ENCODE measurements around the gene DPP4.

Gene DPP4

GRCh38 chr2:162013514-162014475 is 60.2 kb downstream of the DPP4 start:
- DNase-seq, result no peak

GRCh38 chr2:162012565-162013058 is 61.4 kb downstream of the DPP4 start:
- no peak for DNase-seq

DNA sequence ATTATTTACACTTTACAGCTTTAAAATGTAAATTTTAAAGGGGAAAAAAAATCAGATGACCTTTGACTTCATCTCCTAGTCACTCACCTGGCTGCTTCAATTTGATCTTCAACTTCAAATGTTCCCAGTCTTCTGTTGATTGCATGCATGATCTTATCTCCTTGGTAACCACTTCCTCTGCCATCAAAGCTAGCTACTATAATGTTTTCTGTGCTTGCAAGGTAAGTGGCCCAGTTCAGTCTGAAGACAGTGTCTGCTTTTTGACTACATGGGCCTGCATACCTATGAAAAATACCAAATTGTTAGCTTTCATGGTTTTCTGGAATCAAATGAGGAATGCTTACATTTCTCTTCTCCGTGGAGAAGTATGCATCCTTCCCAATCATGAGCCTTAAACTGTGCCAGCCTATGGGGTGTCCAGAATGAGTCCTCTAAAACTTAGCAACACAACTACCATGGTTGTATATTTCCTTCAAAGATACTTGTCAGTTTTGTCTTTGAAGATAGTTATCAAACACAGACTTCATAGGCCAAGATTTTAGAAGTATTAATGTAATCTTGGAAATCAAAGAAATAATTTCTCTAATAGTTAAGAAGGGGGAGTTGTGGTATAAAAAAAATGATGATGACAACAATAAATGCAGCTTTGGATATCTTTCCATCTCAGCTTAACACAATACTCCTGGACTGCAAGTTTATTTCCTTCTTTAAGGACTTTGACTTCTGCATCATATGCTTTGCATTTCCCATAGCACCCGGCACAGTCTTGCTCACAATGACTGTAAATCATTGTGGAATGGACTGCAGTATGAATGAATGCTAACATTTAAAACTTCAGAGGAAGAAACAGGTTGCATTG is 62.1 kb downstream of the DPP4 start:
- DNase-seq, result no peak

DNA sequence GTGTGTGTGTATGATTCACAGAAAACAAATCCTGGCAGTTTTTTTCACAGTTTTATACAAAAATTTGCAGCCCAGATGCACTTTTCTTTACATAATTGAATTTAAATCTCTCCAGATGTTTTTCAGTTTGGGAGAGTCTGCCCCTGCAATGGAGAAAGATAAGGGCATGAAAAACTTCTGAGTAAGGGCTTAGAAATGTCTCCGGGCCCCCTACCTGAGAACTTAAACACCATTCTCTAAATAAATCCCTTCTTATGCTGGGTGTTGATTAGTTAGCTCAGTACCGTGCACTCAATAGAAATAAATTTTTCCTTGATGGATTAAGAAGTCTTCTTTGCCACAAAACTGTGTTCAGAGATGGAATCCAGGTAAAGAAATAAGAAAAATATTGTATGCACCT is 64.5 kb downstream of the DPP4 start:
- DNase-seq, result no peak

DNA sequence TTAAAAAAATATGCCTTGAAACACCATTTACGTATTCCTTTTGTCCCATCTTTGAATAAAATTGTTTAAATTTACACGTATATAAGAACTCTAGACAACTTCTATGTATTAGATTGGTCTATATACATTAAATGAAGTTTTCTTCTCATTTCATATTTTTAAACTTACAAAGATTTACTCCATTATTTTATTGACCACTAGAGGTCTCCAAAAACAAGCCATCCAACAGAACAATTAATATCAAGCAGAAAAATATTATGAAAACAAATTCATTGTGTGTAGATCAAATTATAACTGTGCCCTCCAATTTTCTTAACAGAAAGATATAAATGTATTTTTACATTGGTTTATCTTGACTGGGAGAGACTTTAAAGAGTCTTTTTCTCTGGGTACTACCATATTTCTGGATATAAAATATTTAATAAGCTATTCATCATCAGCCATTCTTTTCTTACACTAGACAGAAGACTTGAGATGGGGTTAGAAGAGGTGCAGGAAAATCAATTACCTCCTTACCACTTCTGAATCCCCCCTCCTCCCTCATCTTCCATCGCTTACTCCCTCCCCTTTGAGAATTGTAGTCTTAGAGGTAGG is 66.5 kb downstream of the DPP4 start:
- no peak for DNase-seq

DNA sequence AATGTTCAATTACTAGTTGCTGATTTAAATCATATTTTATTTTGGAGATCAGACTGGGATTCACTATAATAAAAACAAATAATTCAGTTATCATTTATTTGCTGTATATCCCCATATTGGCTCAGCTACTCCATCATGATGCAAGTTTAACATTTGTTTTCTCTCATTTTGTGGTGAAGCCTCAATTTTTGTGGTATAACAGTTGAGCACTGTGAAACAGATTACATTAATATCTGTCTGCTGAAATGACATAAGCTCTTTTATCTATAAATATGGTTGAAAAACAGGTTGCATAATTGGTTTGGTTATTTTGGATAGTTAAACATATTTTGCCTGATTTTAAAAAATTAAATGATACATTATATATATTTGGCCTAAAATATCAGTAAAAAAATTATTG is 67.7 kb downstream of the DPP4 start:
- no peak for DNase-seq

- DNase-seq, result no peak
These were observed 70.0 kb downstream of the DPP4 start for GRCh38 chr2:162004031-162004430.

DNA sequence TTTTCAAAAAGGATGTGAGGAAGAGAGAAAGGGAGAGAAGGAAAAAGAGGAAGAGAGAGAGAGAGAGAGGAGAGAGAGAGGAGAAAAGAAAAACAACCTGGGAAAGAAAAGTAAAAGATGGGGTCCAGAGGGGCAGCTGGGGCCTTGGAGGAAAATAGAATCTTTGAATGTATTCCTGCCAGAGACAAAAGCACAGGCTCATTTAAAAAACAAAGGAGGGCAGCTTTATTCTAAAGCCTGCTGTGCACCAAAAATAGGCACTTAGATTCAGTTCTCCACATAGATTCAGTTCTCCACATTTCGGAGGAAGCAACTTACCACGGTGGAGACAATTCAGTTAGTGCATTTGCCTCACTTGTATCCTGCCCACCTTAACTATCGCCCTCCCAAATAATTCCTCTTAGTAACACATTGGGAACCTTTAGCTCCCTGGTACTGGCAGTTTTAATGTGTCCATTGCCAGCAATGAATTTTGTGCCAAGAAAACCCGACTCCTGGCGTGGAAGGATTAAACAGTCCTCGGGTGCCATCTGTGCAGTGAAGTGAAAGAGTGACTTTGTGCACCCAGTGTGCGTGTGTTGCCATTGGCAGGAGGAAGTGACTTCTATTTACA is 71.3 kb downstream of the DPP4 start:
- DNase-seq, result no peak

DNA sequence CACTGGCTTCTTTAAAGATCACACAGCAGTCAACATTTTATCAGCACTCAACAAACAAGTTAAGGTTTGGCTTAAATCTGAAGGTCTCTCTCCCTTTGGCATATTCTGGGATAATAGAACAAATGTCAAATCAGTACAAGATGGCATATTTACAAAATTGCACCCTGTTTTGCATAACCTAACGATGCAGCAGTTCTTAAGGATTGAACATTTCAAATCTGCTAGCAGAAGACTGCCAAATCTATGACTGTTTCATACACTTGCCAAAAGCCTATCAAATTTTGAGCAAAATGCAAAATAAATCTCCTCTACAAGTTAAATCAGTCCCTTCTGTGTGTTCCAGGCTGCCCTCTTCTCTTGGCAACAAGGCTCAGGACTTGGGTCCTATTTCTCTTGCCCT is 73.6 kb downstream of the DPP4 start:
- no peak for DNase-seq

- no peak for DNase-seq
These were observed 74.7 kb downstream of the DPP4 start for GRCh38 chr2:161999321-161999720.

- DNase-seq, result no peak
These were observed 75.2 kb downstream of the DPP4 start for GRCh38 chr2:161998857-161999256.

GRCh38 chr2:161997916-161998471 is 76.0 kb downstream of the DPP4 start:
- DNase-seq, result no peak

DNA sequence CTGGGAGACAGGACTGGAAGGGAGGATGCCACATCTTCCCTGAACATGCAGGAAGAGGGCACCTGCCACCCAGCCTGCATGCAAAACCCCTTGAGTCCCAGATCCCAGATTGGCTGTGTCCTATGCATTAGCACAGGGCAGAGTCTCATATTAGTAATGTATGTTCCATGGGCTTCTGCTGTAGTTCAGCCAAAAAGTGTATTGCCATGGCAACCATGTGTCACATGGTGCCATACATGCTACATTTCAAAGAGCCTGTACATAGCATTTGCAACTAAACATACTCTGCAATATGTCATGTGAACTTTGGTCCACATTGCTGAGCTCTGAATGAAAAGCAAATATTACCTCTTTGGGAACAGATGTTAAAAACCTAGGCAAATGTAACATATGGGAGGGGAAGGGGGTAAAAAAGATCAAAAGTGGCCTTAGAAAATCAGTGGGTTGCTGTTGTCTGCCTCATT is 78.4 kb downstream of the DPP4 start:
- DNase-seq, result no peak

DNA sequence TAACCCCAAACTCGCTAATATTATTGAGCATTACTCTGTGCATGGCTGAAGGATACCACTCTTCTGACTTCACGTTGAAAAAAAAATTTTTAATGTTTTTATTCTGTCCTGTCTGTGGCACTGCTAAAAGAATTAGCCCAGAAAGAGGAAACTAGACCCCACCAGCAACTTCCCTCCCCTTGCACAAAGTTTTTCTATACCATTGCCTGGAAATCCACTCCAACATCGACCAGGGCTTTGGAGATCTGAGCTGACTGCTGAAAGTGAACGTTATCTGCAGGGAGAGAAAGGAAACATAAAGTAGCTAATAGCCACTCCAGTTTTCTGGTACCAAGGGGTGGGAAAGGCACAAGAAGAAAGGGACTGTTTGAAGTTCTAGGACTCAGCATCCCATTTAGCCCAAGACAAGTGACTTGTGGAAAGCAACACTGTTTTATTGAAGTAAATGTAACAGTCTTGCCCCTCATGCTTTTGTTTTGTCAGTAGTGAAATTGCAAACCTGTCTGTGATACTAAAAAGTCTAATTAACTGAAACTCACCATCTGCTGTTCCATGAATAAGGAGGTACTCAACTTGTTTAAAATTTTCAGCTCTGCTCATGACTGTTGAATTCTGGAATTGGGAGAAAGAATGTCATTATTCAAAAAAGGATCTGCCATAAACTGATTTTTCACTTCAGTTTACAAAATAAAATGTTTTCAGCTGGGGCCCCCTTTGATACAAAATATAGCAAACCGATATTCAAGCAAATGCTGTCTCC is 79.1 kb downstream of the DPP4 start:
- no peak for DNase-seq

DNA sequence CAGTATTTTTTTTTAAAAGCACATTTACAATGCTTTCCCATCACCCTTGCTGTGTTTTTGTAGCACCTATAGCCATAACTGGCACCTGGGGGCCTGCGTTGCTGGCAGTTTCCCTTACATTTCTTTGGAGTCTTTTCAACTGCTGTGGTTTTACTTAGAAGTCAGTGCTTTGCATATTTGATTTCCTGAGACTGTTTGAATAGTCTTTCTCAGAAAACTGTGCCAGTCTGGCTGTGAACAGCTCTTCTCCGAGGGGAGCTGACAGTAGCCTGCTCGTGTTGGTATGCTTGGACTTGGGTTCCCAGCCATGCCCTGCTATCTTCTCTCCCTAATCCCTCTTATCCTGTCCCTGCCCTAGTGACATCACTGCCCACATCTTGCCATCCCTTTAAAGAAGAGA is 81.5 kb downstream of the DPP4 start:
- no peak for DNase-seq

- DNase-seq, result no peak
These were observed 82.0 kb downstream of the DPP4 start for GRCh38 chr2:161991991-161992390.

- no peak for DNase-seq
These were observed 83.3 kb downstream of the DPP4 start for GRCh38 chr2:161990741-161991140.

DNA sequence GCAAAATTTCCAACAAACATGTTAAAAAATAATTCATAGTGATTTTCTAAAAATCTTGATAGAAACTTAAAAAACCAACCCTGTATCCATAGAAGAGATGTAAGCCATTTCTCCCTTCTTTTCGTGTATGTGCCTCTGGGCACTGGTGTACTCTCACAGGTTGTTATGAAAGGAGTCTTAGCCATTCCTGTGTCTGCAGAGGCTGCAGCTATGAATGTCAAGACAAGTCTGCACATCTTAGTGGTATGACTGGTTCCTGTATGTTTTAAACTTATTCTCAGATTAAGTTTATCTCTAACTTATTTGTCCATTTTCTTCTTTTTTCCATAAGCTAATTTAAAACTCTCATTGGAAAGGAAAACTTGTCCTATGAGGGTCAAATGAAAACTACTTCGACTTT is 84.0 kb downstream of the DPP4 start:
- DNase-seq, result no peak

DNA sequence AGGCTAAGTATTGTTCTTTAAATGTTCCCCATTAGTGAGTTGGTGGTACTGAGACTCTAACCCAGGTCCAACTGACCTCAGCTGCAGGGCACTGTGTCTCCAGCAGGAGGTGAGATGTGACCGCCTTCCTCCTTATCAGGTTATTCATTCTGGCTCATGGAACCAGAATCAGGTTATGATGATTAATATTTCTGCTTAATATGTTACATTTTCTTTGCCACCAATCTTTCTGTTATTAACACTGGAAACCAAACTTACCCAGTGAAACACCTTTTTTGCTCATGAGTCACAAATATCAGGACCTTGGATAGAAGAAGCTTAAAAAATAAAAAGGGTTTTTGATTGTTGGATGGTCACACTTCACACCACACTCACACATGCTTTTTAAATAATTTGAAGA is 85.4 kb downstream of the DPP4 start:
- DNase-seq, result no peak

DNA sequence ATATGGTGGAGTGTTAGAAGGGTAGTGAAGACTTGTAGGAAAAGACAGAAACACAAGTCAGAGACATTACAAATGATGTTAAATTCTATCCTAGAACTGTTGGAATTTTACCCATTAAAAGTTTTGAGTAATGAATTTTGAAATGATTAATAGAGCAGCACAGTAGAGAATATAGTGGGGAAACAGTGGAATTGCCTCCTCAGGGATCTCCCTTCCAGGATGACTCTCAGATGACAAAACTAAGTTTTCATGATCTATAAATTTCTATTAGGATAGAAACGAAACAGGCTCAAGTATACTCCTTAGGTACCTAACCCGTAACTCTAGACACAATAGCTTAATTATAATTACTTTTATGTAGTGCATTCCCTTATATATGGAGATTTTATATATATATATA is 86.7 kb downstream of the DPP4 start:
- DNase-seq, result no peak

- DNase-seq, result no peak
These were observed 90.1 kb downstream of the DPP4 start for GRCh38 chr2:161983866-161984265.

- no peak for DNase-seq
These were observed 90.7 kb downstream of the DPP4 start for GRCh38 chr2:161983331-161983651.
